ENCODE data around the gene NAALAD2. TPM values are rescaled to one million over a fixed set of nuclear protein-coding genes. Genes with fewer than 3 reads are reported as not detected.
"Not testable (repeated sequence)": the region's sequence is repeated elsewhere in the genome, so short reads cannot be mapped to it uniquely, and the experiment has no call there.

NAALAD2 gene
- total RNA-seq (1 to 10 TPM; 1.3 to 1.8 TPM), polyA plus RNA-seq (ENCODE audit: insufficient read length in 6 of 6) (10 to 100 TPM; 32.2 to 58.5 (median 55.3) TPM)
- long read RNA-seq, donor 1, partial matches to known transcripts: 12 of 14 reads
- long read RNA-seq, donor 1, other reads (novel, unspliced or antisense): 0 of 14 reads
- long read RNA-seq, donor 2, transcript NAALAD2-208 (7 exons, 1,504 nt): major isoform, 5 of 37 reads
- long read RNA-seq, donor 2, partial matches to known transcripts: 31 of 37 reads
- long read RNA-seq, donor 2, other reads (novel, unspliced or antisense): 0 of 37 reads
- long read RNA-seq, donor 3, partial matches to known transcripts: 11 of 15 reads
- long read RNA-seq, donor 3, other reads (novel, unspliced or antisense): 0 of 15 reads
- long read RNA-seq, donor 4: 0 reads
- long read RNA-seq, donor 5, partial matches to known transcripts: 9 of 12 reads
- long read RNA-seq, donor 5, other reads (novel, unspliced or antisense): 0 of 12 reads
- long read RNA-seq, donor 6, partial matches to known transcripts: 0 of 7 reads
- long read RNA-seq, donor 6, other reads (novel, unspliced or antisense): 0 of 7 reads
- long read RNA-seq, donor 7, transcript NAALAD2-208 (7 exons, 1,504 nt): major isoform, 5 of 6 reads
- long read RNA-seq, donor 7, partial matches to known transcripts: 0 of 6 reads
- long read RNA-seq, donor 7, other reads (novel, unspliced or antisense): 0 of 6 reads
- long read RNA-seq, donor 8, partial matches to known transcripts: 0 of 1 reads
- long read RNA-seq, donor 8, other reads (novel, unspliced or antisense): 0 of 1 reads
- long read RNA-seq, donor 9: 0 reads
- long read RNA-seq, donor 10: 0 reads
- long read RNA-seq, donor 11, partial matches to known transcripts: 0 of 2 reads
- long read RNA-seq, donor 11, other reads (novel, unspliced or antisense): 0 of 2 reads
- long read RNA-seq, donor 12, partial matches to known transcripts: 0 of 5 reads
- long read RNA-seq, donor 12, other reads (novel, unspliced or antisense): 0 of 5 reads

DNA sequence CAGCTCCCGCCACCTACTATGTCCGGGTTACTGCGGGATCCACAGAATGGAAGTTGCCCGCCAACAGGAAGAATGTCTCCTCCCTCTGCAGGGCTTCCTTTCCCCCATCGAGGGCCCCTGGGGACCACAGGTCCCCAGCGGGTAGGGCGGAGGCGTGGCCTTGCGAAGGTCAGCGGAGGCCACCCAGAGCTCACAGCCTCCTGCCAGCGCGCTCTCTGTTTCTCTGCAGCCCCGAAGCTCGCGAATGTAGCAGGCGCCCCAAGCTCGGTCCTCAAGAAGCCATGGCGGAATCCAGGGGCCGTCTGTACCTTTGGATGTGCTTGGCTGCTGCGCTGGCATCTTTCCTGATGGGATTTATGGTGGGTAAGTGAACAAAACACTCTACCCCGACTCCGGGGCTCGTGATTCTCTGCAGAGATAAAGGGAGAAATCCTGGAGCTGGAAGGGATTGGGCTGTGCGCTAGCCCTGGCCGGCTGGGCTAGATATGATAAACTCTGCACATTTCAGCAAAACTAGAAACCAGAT lies at the start of gene NAALAD2:
Gene NAALAD2, plus strand, starts transcription at position 186 of the 526 bp plus-strand sequence. Its CDS starts 96 bp downstream, at position 282.
- H3K4me1 ChIP-seq: peaks cover 0 to 4% of the 10 kb centered on the region in 2 donors
- H3K36me3 ChIP-seq: no peaks in the 10 kb centered on the region
- peaks cover 0 to 28% of the 10 kb centered on the region in 2 donors for H3K27me3 ChIP-seq
- H3K27ac ChIP-seq: no peak within 1 kb of the TSS
- H3K4me3 ChIP-seq: peak within 1 kb of the TSS; percentile 33 to 37
- DNase-seq (peak; percentile 38 to 82 (median 76)), ATAC-seq (peak; percentile 86)
- TF ChIP-seq, protein P1, sequence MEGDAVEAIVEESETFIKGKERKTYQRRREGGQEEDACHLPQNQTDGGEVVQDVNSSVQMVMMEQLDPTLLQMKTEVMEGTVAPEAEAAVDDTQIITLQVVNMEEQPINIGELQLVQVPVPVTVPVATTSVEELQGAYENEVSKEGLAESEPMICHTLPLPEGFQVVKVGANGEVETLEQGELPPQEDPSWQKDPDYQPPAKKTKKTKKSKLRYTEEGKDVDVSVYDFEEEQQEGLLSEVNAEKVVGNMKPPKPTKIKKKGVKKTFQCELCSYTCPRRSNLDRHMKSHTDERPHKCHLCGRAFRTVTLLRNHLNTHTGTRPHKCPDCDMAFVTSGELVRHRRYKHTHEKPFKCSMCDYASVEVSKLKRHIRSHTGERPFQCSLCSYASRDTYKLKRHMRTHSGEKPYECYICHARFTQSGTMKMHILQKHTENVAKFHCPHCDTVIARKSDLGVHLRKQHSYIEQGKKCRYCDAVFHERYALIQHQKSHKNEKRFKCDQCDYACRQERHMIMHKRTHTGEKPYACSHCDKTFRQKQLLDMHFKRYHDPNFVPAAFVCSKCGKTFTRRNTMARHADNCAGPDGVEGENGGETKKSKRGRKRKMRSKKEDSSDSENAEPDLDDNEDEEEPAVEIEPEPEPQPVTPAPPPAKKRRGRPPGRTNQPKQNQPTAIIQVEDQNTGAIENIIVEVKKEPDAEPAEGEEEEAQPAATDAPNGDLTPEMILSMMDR (IDR thresholded peaks at IDR 0.05): no peak
- intact Hi-C loops (cut with DNase I): no loop called here
- H3K9me3 ChIP-seq: no peaks in the 10 kb centered on the region

DNA sequence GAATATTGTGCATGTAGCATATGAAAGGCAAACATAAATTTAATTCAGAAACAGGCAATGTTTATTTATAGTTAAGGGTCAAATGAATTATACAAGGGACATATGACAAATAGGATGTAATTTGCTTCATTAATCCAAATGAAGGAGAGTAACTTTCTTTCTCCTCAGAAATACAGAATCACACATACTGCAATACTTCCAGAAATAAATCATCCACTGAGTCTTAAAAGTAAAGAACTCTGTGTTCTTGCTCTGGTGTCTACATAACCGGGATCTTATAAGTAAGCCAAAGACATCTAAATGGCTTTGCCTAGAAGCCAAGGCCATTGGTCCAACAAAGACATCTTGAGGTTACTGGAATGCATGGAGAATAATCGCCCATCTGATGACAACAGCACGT lies 48.8 kb upstream of the NAALAD2 start, which contains the start of gene UBTFL1:
Gene UBTFL1, plus strand, starts transcription at position 301 of the 400 bp plus-strand sequence. Its CDS starts 0 bp downstream, at position 301.
- DNase-seq; H3K27ac ChIP-seq; H3K36me3 ChIP-seq; H3K27me3 ChIP-seq; intact Hi-C loops (cut with DNase I); H3K9me3 ChIP-seq; H3K4me1 ChIP-seq; H3K4me3 ChIP-seq; ATAC-seq: not testable (repeated sequence)

DNA sequence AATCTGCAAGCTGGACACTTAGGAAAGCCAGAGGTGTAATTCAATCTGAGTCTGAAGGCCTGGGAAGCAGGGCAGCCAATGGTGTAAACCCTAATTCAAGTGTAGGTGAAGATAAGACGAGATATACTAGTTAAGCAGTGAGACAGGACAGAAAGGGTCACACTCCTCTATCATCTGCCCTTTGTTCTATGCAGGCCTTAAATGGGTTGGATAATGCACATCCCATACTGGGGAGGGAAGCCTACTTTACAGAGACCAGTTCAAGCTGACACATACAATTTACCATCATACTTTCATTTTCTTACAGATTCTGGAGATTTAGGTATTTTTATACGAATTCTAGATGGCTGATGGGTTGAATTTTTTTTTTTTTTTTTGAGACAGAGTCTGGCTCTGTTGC lies 45.7 kb upstream of the NAALAD2 start:
- H3K27ac ChIP-seq; H3K4me1 ChIP-seq; ATAC-seq; H3K27me3 ChIP-seq; H3K4me3 ChIP-seq; intact Hi-C loops (cut with DNase I); H3K36me3 ChIP-seq; H3K9me3 ChIP-seq; DNase-seq: not testable (repeated sequence)

DNA sequence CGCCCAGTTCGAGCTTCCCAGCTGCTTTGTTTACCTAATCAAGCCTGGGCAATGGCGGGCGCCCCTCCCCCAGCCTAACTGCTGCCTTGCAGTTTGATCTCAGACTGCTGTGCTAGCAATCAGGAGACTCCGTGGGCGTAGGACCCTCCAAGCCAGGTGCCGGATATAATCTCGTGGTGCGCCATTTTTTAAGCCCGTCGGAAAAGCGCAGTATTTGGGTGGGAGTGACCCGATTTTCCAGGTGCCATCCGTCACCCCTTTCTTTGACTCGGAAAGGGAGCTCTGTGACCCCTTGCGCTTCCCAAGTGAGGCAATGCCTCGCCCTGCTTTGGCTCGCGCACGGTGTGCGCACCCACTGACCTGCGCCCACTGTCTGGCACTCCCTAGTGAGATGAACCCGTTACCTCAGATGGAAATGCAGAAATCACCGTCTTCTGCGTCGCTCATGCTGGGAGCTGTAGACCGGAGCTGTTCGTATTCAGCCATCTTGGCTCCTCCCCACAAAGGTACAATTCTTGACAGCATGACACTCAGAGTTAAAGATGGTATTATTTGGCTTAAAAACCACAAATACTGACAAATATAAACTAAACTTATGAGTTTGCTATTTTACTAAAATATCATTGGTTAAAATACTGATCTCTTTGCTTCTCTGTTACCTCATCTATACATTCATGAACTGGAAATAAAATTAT lies 39.1 kb upstream of the NAALAD2 start:
- H3K4me3 ChIP-seq; H3K36me3 ChIP-seq; DNase-seq; ATAC-seq; H3K27me3 ChIP-seq; H3K9me3 ChIP-seq; H3K27ac ChIP-seq; intact Hi-C loops (cut with DNase I); H3K4me1 ChIP-seq: not testable (repeated sequence)

DNA sequence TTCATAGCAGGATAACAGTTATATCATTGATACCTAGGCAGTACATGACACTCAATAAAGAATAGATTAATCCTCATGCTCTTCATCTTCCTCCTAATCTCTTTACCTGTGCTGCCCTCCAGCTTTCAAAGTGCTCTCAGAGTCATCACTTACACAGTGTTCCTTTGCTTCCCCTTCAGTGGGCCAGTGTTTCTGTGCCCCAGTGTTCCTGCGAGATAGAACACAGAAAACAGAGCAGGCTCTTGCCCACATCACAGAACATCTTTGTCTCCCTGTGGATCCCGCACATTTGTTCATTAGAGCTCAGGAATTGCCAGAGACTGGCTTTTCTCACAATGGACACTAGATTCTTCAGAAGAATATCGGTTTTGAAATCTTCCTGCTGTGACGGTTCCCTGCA lies 36.2 kb upstream of the NAALAD2 start:
- H3K9me3 ChIP-seq; H3K4me1 ChIP-seq; H3K4me3 ChIP-seq; intact Hi-C loops (cut with DNase I); H3K27me3 ChIP-seq; H3K36me3 ChIP-seq; DNase-seq; ATAC-seq; H3K27ac ChIP-seq: not testable (repeated sequence)

DNA sequence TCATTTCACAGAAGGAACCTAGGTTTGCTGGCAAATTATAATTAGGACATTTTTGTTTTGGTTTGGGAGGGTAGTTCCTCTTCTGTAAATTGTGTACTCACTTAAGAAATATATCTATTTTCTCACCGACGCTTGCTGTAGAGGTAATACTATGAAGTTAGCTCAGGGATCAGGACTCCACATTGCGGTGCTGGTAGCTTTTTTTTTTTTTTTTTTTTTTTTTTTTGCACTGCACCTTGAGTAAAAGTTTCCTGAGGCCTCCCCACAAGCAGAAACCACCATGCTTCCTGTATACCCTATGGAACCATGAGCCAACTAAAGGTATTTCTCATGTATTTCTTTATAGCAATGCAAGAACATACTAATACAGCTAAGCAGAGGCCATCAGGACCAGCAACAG lies 34.0 kb upstream of the NAALAD2 start:
- intact Hi-C loops (cut with DNase I): no loop called here
- no peak for ATAC-seq
- H3K4me3 ChIP-seq: no peak overlapping the region

More for the DNA sequence above, 34.0 kb upstream of the NAALAD2 start:
- H3K36me3 ChIP-seq: no peaks in the 10 kb centered on the region
- H3K27me3 ChIP-seq: no peaks in the 10 kb centered on the region
- no peaks in the 10 kb centered on the region for H3K4me1 ChIP-seq
- TF ChIP-seq, protein P1 (IDR thresholded peaks at IDR 0.05): no peak
- H3K27ac ChIP-seq: no peak overlapping the region
- DNase-seq: no peak
- no peaks in the 10 kb centered on the region for H3K9me3 ChIP-seq
